Mononuclear cell (primary cell): ENCODE data around the gene ATP8B3. TPM values are rescaled to one million over a fixed set of nuclear protein-coding genes. Genes with fewer than 3 reads are reported as not detected.
"Not testable (repeated sequence)": the region's sequence is repeated elsewhere in the genome, so short reads cannot be mapped to it uniquely, and the experiment has no call there.

ENCODE experiments used
- H3K27me3 ChIP-seq: 2 replicates; pipeline ENCODE4 v1.6.0; 2011; ENCODE audit warnings: low read length, control low read depth; ENCODE audit not compliant: insufficient read depth
- H3K4me1 ChIP-seq: 2 replicates; pipeline ENCODE4 v1.5.1; 2011; ENCODE audit warnings: mild to moderate bottlenecking, low read length, control low read depth; ENCODE audit not compliant: insufficient read depth
- H3K4me3 ChIP-seq: 2 replicates; pipeline ENCODE4 v1.5.1; 2011; ENCODE audit warnings: mild to moderate bottlenecking, low read length, moderate library complexity
- H3K9me3 ChIP-seq: 2 replicates; pipeline ENCODE4 v1.5.1; 2011; ENCODE audit warnings: low read depth, mild to moderate bottlenecking, control low read depth, low read length
- total RNA-seq: library from RNA; depleted of rRNA; stranded (reverse); fragments of >200 nt; gene quantifications from one replicate; pipeline ENCODE4 v1.2.3, GENCODE V29; 2012

Gene ATP8B3
- total RNA-seq, 1 donor = 0.73 TPM

DNA sequence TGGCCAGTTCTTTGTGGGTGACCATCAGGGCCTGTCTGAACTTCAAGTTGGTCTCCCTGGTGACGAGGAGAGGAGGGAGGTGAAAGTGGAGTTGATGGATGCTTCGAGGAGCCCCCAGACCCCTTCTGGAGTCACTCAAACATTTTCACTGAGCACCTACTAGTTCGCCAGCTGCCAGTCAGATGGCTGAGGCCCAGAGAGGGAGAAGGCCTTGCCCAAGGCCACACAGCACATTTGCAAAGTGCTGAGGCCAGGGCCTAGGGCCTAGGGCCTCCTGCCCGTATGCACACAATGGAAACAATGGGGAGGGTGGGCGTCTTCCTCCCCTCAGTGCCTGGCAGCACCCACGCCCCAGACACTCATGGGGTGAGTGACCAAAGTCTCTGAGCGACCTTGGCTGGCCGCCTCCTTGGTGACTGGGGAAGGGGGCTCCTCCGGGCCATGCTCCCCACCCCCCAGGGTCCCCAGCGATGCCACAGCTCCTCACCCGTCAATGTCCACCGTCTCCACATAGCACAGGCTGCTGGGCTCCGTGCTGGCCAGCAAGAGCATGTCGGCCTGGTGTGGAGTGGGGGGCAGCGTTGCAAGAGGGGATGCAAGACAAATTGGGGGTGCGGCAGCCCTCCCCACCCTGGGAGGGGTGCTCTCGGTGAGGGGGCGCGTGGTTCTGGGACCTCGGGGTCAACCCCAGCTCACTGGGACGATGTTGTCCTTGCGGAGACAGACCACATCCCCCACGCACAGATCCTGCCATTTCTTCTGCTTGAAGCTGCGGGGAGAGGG is 6.5 kb downstream of the ATP8B3 start:
- Histone ChIP-seq H3K4me1 (no peaks in the 10 kb centered on the region), H3K9me3 (no peaks in the 10 kb centered on the region), H3K4me3 (no peak overlapping the region), H3K27me3 (no peaks in the 10 kb centered on the region)

GRCh38 chr19:1804858-1805257 is 7.2 kb downstream of the ATP8B3 start:
- H3K9me3 ChIP-seq = no peaks in the 10 kb centered on the region
- no peaks in the 10 kb centered on the region for H3K4me1 ChIP-seq
- no peaks in the 10 kb centered on the region for H3K27me3 ChIP-seq
- no peak overlapping the region for H3K4me3 ChIP-seq

DNA sequence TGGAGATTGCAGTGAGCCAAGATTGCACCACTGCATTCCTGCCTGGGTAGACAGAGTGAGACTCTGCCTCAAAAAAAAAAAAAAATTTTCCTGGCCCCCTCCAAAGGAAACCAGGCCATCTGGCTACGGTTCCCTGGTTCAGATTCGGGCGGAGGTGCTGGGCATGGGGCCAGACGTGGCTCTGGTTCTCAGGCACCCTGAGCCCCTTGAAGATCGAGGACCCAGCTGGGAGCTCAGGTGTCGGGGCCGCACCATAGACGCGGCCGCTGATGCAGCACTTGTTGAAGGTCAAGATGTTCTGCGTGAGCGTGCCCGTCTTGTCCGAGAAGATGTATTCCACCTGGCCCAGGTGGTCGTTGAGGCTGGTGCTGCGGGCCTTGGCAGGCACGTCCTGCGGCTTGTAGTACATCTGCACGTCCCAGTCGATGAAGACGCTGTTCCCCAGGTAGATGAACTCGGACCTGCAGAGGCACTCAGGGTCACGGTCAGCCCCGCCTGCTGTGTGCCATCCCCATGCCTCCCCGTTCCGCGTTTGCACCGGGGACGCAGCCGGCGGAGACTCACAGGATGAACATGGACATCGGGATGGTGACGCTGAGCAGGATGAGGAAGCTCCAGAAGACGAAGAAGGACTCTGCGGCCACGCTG is 12.3 kb downstream of the ATP8B3 start:
- Histone ChIP-seq H3K9me3 (no peaks in the 10 kb centered on the region), H3K4me1 (peaks cover 4% of the 10 kb centered on the region), H3K4me3 (no peak overlapping the region), H3K27me3 (no peaks in the 10 kb centered on the region)

GRCh38 chr19:1797313-1797712 is 14.8 kb downstream of the ATP8B3 start:
- not testable (repeated sequence) for H3K9me3 ChIP-seq, H3K4me1 ChIP-seq, H3K27me3 ChIP-seq, H3K4me3 ChIP-seq

DNA sequence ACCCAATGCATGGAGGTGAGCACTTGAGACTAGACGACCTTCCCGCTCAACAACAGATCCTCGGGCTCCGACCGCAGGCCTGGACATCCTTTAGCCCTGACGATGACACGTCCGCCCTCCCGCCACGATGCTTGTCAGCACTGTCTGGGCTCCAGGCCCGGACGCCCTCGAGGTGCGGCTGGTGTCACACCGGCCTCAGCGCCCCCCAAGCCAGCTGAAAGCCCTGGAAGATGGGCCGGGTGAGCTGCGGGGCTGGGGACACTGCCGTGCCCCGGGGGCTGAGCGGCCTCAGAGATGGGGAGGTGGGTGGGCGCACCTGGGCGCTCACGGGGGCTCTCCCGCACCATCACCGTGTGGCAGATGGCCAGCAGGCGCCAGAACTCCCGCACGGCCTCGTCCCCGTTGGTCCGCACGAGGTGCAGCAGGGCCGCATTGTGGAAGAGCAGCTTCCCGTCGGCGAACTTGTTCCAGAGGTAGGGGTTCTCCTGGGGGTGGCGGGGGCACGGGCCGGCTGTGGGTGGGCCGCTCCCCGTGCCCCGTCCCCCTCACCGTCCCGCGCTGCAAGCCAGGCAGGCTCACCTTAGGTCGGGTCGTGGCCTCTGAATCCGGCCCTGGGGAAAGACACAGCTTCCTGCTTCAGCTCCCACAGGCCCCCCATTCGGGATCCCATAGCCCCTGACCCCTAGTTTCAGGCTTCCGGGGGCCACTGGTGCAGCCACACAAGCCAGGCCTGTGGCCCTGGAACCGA is 15.5 kb downstream of the ATP8B3 start:
- Histone ChIP-seq H3K4me1 (peaks cover 4% of the 10 kb centered on the region), H3K4me3 (no peak overlapping the region), H3K27me3 (no peaks in the 10 kb centered on the region), H3K9me3 (no peaks in the 10 kb centered on the region)

- H3K9me3 ChIP-seq = no peaks in the 10 kb centered on the region
Measured at GRCh38 chr19:1794424-1795172, 17.5 kb downstream of the ATP8B3 start.

DNA sequence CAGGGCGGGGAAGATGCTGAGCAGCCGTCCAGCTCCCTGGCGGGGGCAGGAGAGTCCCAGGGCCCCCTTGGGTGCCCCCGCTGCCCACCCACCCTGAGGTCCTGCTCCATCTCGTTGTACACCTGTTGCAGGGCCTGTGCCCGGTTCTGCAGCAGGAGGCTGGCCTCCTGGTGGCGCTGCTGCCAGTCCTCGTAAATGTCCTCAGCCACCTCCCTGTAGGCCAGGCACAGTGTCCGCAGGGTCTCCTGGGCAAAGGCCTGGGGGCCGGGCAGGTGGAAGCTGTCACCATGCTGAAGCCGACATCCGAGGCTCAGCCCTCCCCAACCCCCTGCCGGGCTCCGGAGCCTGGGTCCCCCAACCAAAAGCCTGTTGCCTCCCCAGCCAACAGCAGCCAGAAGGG is 20.2 kb downstream of the ATP8B3 start:
- peaks cover 4% of the 10 kb centered on the region for H3K4me1 ChIP-seq
- H3K9me3 ChIP-seq = no peaks in the 10 kb centered on the region
- no peak overlapping the region for H3K4me3 ChIP-seq
- no peaks in the 10 kb centered on the region for H3K27me3 ChIP-seq

More at GRCh38 chr19:1794424-1795172, 17.5 kb downstream of the ATP8B3 start:
- Histone ChIP-seq H3K4me1 (peaks cover 4% of the 10 kb centered on the region), H3K27me3 (no peaks in the 10 kb centered on the region), H3K4me3 (no peak overlapping the region)

GRCh38 chr19:1790054-1790792 is 21.9 kb downstream of the ATP8B3 start:
- no peaks in the 10 kb centered on the region for H3K4me1 ChIP-seq
- no peak overlapping the region for H3K4me3 ChIP-seq
- no peaks in the 10 kb centered on the region for H3K9me3 ChIP-seq
- H3K27me3 ChIP-seq = no peaks in the 10 kb centered on the region

DNA sequence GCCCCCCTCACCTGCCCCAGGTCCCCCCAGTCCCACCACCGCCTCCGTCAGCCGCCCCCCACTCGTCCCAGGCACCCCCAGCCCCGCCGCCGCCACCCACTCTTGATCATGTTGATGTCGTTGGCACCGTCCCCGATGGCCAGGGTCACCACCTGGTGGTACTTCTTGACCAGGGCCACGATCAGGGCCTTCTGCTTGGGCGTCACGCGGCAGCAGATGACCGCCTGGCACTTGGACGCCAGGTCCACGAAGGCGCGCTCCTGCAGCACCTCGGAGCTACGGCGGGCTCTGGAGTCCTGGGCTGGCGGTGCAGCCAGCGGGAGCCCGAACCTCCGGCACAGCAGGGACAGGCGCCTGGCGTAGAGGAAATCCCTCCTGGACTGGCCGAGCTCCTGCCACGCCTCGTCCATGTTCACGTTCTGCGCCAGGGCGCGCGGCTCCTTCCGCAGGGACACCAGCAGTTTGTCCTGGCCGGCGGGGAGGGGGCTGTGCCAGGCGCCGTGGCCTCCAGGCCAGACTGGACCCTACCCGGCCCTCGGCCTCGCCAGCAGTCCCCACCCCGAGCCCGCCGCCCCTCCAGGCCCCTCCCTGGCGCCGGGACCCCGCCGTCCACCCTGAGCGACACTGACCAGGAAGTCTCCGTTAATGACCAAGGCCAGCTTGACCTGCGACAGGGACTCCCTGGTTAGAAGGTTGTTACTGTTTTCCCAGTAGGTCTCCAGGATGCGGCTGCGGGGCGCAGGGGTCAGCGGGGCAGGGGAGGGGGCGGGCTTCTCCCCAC is 22.6 kb downstream of the ATP8B3 start:
- Histone ChIP-seq H3K9me3 (no peaks in the 10 kb centered on the region), H3K4me3 (no peak overlapping the region), H3K27me3 (no peaks in the 10 kb centered on the region), H3K4me1 (no peaks in the 10 kb centered on the region)

- Histone ChIP-seq H3K4me1 (no peaks in the 10 kb centered on the region), H3K27me3 (no peaks in the 10 kb centered on the region), H3K9me3 (no peaks in the 10 kb centered on the region), H3K4me3 (no peak overlapping the region)
Measured at GRCh38 chr19:1787116-1787515, 25.0 kb downstream of the ATP8B3 start.

DNA sequence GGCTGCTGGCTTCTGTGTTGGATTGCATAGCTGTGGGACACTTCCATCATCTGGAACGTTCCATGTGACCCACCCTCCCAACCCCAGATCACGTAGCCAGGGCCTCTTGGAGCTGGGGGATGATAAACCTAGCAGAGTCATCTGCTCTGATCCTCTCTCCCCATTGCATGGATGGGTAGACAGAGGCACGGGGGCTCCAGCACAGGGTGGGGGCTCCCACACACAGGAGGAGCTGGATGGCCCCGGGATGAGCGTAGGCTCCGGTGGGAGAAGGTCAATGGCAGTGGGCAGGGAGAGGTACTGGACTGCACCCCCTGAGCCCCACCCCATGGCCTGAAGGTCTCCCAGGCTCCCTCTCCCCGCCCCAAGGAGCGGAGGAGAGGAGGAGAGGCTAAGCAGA is 25.4 kb downstream of the ATP8B3 start:
- Histone ChIP-seq H3K4me1 (no peaks in the 10 kb centered on the region), H3K27me3 (peaks cover 2% of the 10 kb centered on the region), H3K4me3 (no peak overlapping the region), H3K9me3 (no peaks in the 10 kb centered on the region)

- H3K4me1 ChIP-seq = no peaks in the 10 kb centered on the region
- H3K4me3 ChIP-seq = no peak overlapping the region
- no peaks in the 10 kb centered on the region for H3K9me3 ChIP-seq
- peaks cover 6% of the 10 kb centered on the region for H3K27me3 ChIP-seq
Measured at GRCh38 chr19:1785310-1785709, 26.8 kb downstream of the ATP8B3 start.

GRCh38 chr19:1783874-1784273 is 28.2 kb downstream of the ATP8B3 start:
- no peaks in the 10 kb centered on the region for H3K9me3 ChIP-seq
- H3K4me3 ChIP-seq = no peak overlapping the region
- H3K4me1 ChIP-seq = no peaks in the 10 kb centered on the region
- H3K27me3 ChIP-seq = peaks cover 20% of the 10 kb centered on the region

GRCh38 chr19:1783354-1783753 is 28.7 kb downstream of the ATP8B3 start:
- H3K4me3 ChIP-seq = no peak overlapping the region
- H3K4me1 ChIP-seq = no peaks in the 10 kb centered on the region
- no peaks in the 10 kb centered on the region for H3K9me3 ChIP-seq
- peaks cover 22% of the 10 kb centered on the region for H3K27me3 ChIP-seq
